Thymus (tissue), 11 donors: ENCODE measurements around the gene PDE9A. TPM values are rescaled to one million over a fixed set of nuclear protein-coding genes. Genes with fewer than 3 reads are reported as not detected.
A peak's percentile ranks its signal among the peaks of the same experiment; 100 is the strongest.

Source experiments
- DNase-seq, 9 donors: peaks; one replicate each; pipeline ENCODE4 v3.0.0-alpha.2; 2013; ENCODE audit warnings: low spot score in 9 of 9, low read depth in 6 of 9, missing footprints in 1 of 9
- H3K27ac ChIP-seq, 2 donors: one replicate each; pipeline ENCODE4 v1.5.1; 2013; ENCODE audit warnings: control low read depth in 1 of 2, low read depth in 1 of 2, low read length in 1 of 2, mild to moderate bottlenecking in 1 of 2, moderate library complexity in 1 of 2
- H3K27me3 ChIP-seq, 2 donors: one replicate each; pipeline ENCODE4 v1.5.1; 2013; ENCODE audit warnings: low read length in 1 of 2; ENCODE audit not compliant: control insufficient read depth in 2 of 2, insufficient read depth in 1 of 2
- H3K36me3 ChIP-seq, 2 donors: one replicate each; pipeline ENCODE4 v1.5.1; 2013; ENCODE audit warnings: low read length in 1 of 2, mild to moderate bottlenecking in 1 of 2, moderate library complexity in 1 of 2; ENCODE audit not compliant: control insufficient read depth in 2 of 2, insufficient read depth in 2 of 2
- H3K4me1 ChIP-seq, 2 donors: one replicate each; pipeline ENCODE4 v1.5.1; 2013; ENCODE audit warnings: low read length in 2 of 2; ENCODE audit not compliant: control insufficient read depth in 2 of 2, insufficient read depth in 2 of 2
- H3K4me3 ChIP-seq, 2 donors: one replicate each; pipeline ENCODE4 v1.5.1; 2013; ENCODE audit warnings: low read length in 2 of 2, control low read depth in 1 of 2, mild to moderate bottlenecking in 1 of 2
- H3K9me3 ChIP-seq, 2 donors: one replicate each; pipeline ENCODE4 v1.5.1; 2013; ENCODE audit warnings: low read length in 1 of 2, mild to moderate bottlenecking in 1 of 2; ENCODE audit not compliant: control insufficient read depth in 2 of 2, insufficient read depth in 1 of 2
- WGBS: extraction: QIAGEN DNeasy Blood & Tissue Kit; methylation state at CpG from one replicate; pipeline ENCODE4 v1.1.7; 2013; 5-methylcytosine and 5-hydroxymethylcytosine counted together
- polyA plus RNA-seq: library from polyadenylated mRNA; stranded (reverse); fragments of 200-250 nt; gene quantifications from one replicate; pipeline ENCODE4 v1.2.3, GENCODE V29; 2013
- total RNA-seq: library from RNA; stranded (reverse); fragments of 120-200 nt; gene quantifications from one replicate; pipeline ENCODE4 v1.2.4, GENCODE V29; 2013
- donor health status: healthy.

PDE9A gene
- total and polyA plus RNA-seq, 2 donors, result 8.2 to 14.5 TPM

DNA sequence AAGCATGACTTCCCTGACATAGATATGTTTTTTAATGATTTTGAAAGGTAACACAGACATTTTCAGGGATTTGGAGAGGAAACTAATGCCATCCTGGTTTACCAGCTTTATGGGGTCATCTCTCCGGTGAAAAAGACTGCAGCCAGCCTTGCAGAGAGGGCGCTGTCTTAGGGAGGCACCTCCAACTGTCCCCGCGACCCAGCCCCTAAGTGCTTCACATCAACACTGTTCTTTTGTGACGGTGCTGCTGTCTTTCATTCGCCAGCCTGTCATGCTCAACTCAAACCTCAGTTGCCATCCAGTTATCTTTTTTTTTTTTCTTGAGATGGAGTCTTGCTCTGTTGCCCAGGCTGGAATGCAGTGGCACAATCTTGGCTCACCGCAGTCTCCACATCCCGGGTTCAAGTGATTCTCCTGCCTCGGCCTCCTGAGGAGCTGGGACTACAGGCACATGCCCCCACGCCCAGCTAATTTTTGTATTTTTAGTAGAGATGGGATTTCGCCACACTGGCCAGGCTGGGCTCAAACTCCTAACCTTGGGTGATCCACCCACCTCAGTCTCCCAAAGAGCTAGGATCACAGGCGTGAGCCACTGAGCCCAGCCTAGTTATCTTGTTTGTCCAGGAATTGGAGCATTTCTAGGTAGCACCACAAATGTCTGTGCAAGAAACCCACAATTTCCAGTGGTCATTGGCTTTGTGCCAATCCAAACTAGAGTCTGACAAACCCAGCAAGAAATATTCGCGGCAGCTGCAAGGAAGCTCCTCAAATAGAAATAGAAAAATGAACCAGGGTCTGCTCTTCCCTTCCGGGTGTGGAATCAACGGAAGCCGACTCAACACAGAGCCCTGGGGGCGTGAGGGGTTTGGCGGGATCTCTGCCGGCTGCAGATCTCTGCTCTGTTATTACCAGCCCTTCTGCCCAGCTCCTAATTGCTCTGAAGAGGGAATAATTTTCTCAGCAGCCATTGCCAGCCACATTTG, 24.2 kb downstream of the PDE9A start:
- peaks cover 24 to 76% of the 10 kb centered on the region in 2 donors for H3K4me1 ChIP-seq
- no peaks in the 10 kb centered on the region for H3K27me3 ChIP-seq
- peak overlapping the region in 1 of 2 donors; percentile 57 for H3K27ac ChIP-seq
- H3K36me3 ChIP-seq, result no peaks in the 10 kb centered on the region
- H3K4me3 ChIP-seq, result no peak overlapping the region
- H3K9me3 ChIP-seq, result no peaks in the 10 kb centered on the region
- DNase-seq, result peak in 2 of 9 donors; percentile 15 to 55
- WGBS, result 54% methylated on average over 20 of the region's 20 CpGs

GRCh38 chr21:42678618-42679295, 25.3 kb downstream of the PDE9A start:
- H3K9me3 ChIP-seq, result no peaks in the 10 kb centered on the region
- no peaks in the 10 kb centered on the region for H3K36me3 ChIP-seq
- peaks cover 36 to 76% of the 10 kb centered on the region in 2 donors for H3K4me1 ChIP-seq
- no peak overlapping the region for H3K27ac ChIP-seq
- H3K27me3 ChIP-seq, result no peaks in the 10 kb centered on the region
- WGBS, result 91% methylated on average over 23 of the region's 23 CpGs
- no peak overlapping the region for H3K4me3 ChIP-seq
- no peak for DNase-seq

DNA sequence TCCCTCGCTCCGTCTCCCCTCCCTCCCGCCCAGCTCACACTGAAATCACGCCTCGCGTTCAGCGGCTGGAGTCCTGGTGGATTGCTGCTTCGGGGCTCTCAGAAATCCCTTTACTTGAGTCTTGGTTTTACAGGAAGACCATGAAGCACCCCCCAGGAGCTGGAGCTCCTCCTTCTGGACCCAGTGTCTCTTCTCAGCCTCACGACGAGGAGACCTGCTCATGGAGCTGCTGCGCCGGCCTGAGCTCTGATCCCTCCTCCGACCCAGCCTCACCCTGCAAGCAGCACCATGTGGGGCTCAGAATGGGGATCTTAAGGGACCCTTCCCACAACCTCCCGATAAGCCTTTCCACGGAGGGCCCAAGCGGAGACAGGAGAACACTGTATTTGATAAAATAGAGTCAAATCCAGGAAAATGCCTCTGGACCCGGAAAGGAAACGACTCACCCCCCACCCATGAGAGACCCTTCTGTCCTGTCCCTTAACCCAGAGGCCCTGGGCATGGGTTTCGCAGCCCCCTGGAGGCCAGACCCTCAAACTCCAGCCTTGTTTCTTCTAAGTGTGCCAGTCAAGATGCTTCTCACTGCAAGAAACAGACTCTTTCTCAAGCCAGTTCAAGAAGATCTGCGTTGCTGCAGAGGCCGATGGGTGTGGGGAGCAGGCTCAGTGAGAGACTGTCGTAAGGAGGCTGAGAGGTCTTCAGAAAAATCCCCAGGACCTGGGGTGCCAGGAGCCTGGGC, 26.1 kb downstream of the PDE9A start:
- no peak for DNase-seq
- Histone ChIP-seq H3K27ac (no peak overlapping the region), H3K27me3 (no peaks in the 10 kb centered on the region), H3K36me3 (no peaks in the 10 kb centered on the region), H3K4me3 (no peak overlapping the region), H3K4me1 (peaks cover 43 to 76% of the 10 kb centered on the region in 2 donors), H3K9me3 (peaks cover 0 to under 1% of the 10 kb centered on the region in 2 donors)
- whole genome bisulfite sequencing, result 96% methylated on average over 22 of the region's 22 CpGs

DNA sequence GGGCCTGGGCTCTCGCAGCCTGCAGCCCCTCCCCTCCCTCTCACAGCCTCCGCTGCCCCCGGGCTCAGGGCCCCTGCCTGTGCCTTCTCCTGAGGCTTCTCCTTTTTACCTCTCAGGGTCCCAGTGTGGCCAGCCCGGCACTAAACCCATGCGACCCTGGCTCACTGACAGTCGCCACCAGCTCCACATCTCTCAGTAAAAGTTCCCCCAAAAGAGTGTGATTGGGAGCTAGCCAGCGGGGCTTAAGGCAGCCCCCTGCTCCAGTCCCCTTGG, 26.6 kb downstream of the PDE9A start:
- H3K27me3 ChIP-seq, result no peaks in the 10 kb centered on the region
- DNase-seq, result no peak
- peaks cover 47 to 76% of the 10 kb centered on the region in 2 donors for H3K4me1 ChIP-seq
- no peak overlapping the region for H3K4me3 ChIP-seq
- H3K27ac ChIP-seq, result no peak overlapping the region
- WGBS, result 94% methylated on average over 7 of the region's 7 CpGs
- no peaks in the 10 kb centered on the region for H3K36me3 ChIP-seq
- H3K9me3 ChIP-seq, result peaks cover 0 to 6% of the 10 kb centered on the region in 2 donors

- H3K4me3 ChIP-seq, result no peak overlapping the region
- H3K9me3 ChIP-seq, result peaks cover 0 to 8% of the 10 kb centered on the region in 2 donors
- peaks cover 47 to 78% of the 10 kb centered on the region in 2 donors for H3K4me1 ChIP-seq
- no peaks in the 10 kb centered on the region for H3K36me3 ChIP-seq
- WGBS, result 97% methylated on average over 11 of the region's 11 CpGs
- H3K27ac ChIP-seq, result no peak overlapping the region
- H3K27me3 ChIP-seq, result no peaks in the 10 kb centered on the region
- no peak for DNase-seq
Measured at GRCh38 chr21:42680429-42680828, 27.0 kb downstream of the PDE9A start.

DNA sequence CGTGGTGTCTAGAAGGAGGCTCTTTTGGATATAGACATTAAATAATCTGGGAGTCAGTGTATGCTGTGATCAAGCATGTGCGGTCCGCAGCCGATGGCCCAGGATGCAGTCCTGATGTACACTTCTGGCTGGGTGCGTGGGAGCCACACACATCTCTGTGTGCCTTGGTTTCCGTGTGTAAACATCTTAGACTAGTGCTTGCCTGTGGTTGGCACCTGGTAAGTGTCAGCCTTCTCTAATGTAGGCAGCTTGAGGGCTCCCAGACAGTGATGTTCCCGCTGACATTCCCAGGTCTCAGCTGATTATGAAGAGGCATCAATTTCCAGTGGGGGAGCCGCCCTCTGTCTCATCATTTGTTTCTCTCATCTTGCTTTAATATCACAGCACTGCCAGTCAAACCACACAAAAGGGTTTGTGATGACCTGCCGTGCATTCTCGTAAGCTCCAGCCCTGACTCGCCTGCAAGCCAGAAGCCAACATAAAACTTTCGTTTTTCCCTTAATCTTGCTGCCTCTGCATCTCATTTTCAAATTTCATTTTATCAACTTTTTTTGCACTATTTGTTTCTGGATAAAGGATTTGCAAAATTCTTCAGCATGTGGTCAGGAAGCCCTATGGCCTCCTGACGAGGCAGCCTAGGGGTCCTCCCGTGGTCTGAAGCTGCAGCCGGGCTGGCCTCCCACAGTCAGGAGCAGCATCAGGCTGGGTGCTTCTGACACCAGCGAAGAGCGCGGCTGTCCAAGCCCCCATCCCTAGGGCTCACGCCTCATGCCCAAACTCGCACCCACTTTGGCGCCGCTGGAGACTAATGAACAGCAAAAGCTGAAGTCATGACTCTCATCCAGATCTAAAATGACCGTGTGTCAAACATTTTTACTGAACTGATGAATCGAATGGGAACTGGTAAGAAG, 28.1 kb downstream of the PDE9A start:
- WGBS, result 77% methylated on average over 24 of the region's 24 CpGs
- DNase-seq, result peak in 3 of 9 donors; percentile 31 to 62 (median 40)
- H3K4me1 ChIP-seq, result peaks cover 47 to 78% of the 10 kb centered on the region in 2 donors
- H3K27me3 ChIP-seq, result no peaks in the 10 kb centered on the region
- no peak overlapping the region for H3K4me3 ChIP-seq
- peak overlapping the region; percentile 26 to 33 for H3K27ac ChIP-seq
- peaks cover 0 to 6% of the 10 kb centered on the region in 2 donors for H3K36me3 ChIP-seq
- peaks cover 0 to 13% of the 10 kb centered on the region in 2 donors for H3K9me3 ChIP-seq

DNA sequence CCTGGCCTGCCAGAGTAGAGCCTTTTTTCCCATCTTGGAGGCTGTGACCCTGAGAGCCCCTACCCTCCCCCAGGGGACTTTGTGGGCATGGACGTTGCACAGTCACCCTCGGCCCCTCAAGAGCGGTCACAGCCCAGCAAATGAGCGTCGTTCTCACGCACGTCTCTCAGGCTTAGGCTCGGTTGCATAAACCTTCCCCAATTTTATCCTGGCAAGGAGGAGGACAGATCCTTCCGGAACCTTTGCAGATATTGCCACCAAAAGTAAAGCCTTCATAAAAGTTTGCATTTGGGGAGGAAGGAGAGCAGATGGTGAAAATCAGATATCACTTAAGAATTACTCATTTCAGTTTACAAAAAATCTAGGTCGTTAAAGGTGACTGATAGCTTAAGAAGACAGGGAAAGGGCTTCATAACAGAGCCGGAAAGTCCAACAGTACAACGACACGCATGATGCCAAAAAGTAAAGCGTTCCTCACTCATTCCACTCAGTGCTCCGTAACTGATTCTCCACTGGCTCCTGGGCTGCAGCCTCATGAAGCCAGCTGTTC, 29.3 kb downstream of the PDE9A start:
- peaks cover 0 to 6% of the 10 kb centered on the region in 2 donors for H3K36me3 ChIP-seq
- DNase-seq, result no peak
- H3K27me3 ChIP-seq, result no peaks in the 10 kb centered on the region
- WGBS, result 97% methylated on average over 15 of the region's 15 CpGs
- H3K4me3 ChIP-seq, result no peak overlapping the region
- H3K4me1 ChIP-seq, result peaks cover 46 to 73% of the 10 kb centered on the region in 2 donors
- H3K9me3 ChIP-seq, result peaks cover 0 to 13% of the 10 kb centered on the region in 2 donors
- no peak overlapping the region for H3K27ac ChIP-seq
